H1 (cell line): Measurements from ENCODE around the gene SAFB2. TPM values are rescaled to one million over a fixed set of nuclear protein-coding genes. Genes with fewer than 3 reads are reported as not detected.

Source experiments
- ASH2L ChIP-seq: fragments of 200-600, 300-600 bp; sonication (generic); IDR thresholded peaks from one replicate; pipeline ENCODE4 v1.7.1; 2017; ENCODE audit warnings: low read length
- ATF2 ChIP-seq: IDR thresholded peaks from 2 replicates; pipeline ENCODE4 v1.6.1; 2012; ENCODE audit warnings: low read length, inconsistent platforms
- CBX8 ChIP-seq: fragments of 300-800, 300-1000 bp; sonication (generic); IDR thresholded peaks from 2 replicates; pipeline ENCODE4 v1.7.1; 2016; ENCODE audit warnings: low read depth, low read length, borderline replicate concordance
- CHD2 ChIP-seq: IDR thresholded peaks from 2 replicates; pipeline ENCODE4 v1.6.1; 2012; ENCODE audit warnings: low read length, improper control_type of control experiment
- HDAC6 ChIP-seq: IDR thresholded peaks from one replicate; pipeline ENCODE4 v1.7.1; 2012; ENCODE audit warnings: low read depth, mild to moderate bottlenecking, inconsistent platforms, low read length, moderate library complexity
- KDM5A ChIP-seq: fragments of 200-600 bp; IDR thresholded peaks from 2 replicates; pipeline ENCODE4 v1.7.1; 2012; ENCODE audit warnings: mild to moderate bottlenecking, low read length, inconsistent platforms, mixed read lengths
- POLR2A ChIP-seq, 2 experiments: IDR thresholded peaks; 1 replicate in 1 of 2; 2 replicates in 1 of 2; pipeline ENCODE4 v1.6.1; 2011; ENCODE audit warnings: low read depth in 2 of 2, low read length in 2 of 2, mild to moderate bottlenecking in 2 of 2; ENCODE audit errors: control extremely low read depth in 1 of 2
- polyA plus RNA-seq, 7 experiments: library from polyadenylated mRNA; depleted of rRNA in 3 of 7; stranded (reverse) in 5 of 7; unstranded in 2 of 7; fragments of >200 nt in 5 of 7; fragments of 200-250 nt in 2 of 7; gene quantifications; 1 replicate in 5 of 7; 2 replicates in 1 of 7; 4 replicates in 1 of 7; pipeline versions ENCODE4 v1.2.1 to v1.2.3, GENCODE V29; 2011 to 2013; ENCODE audit warnings: missing spikeins in 2 of 7, mixed read lengths in 2 of 7
- total RNA-seq: library from RNA; stranded (reverse); fragmentation: NEBNext Ultra II Directional; extraction: Animal tissue kit (Norgen Biotek cat#: 25700); gene quantifications from 2 replicates; pipeline ENCODE4 v1.2.1, GENCODE V29; 2021
- TF ChIP-seq, protein P1 (sequence below): IDR thresholded peaks from 2 replicates; pipeline ENCODE4 v1.6.1; 2011; ENCODE audit warnings: low read length, improper control_type of control experiment
- TF ChIP-seq, protein P2 (sequence below): IDR thresholded peaks from 2 replicates; pipeline ENCODE4 v1.6.1; 2011; ENCODE audit warnings: low read depth, mild to moderate bottlenecking, low read length; ENCODE audit not compliant: insufficient read depth

Gene SAFB2
- total and polyA plus RNA-seq, 2 of the 8 experiments (the other 6 are each of a cell fraction or from before 2014, with no cell fraction given): 14.8 to 63.8 TPM

GRCh38 chr19:5595745-5596144, 26.8 kb downstream of the SAFB2 start (continued):
- TF ChIP-seq ATF2 (no peak), CBX8 (no peak), KDM5A (no peak), CHD2 (no peak), ASH2L (no peak), POLR2A (IDR thresholded peaks at IDR 0.05; ENCODE audit: control extremely low read depth in 1 of 2, low read depth in 2 of 2, low read length in 2 of 2) (no peak), HDAC6 (no peak)
- TF ChIP-seq, protein P1, sequence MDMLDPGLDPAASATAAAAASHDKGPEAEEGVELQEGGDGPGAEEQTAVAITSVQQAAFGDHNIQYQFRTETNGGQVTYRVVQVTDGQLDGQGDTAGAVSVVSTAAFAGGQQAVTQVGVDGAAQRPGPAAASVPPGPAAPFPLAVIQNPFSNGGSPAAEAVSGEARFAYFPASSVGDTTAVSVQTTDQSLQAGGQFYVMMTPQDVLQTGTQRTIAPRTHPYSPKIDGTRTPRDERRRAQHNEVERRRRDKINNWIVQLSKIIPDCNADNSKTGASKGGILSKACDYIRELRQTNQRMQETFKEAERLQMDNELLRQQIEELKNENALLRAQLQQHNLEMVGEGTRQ: no peak
- TF ChIP-seq, protein P2, sequence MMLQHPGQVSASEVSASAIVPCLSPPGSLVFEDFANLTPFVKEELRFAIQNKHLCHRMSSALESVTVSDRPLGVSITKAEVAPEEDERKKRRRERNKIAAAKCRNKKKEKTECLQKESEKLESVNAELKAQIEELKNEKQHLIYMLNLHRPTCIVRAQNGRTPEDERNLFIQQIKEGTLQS: no peak
